HEK293 (cell line): ENCODE data around the gene CAMK2G.

Source experiments
- CTCF ChIA-PET: fragments of 350-600 bp; formaldehyde crosslinking; extraction: SDS; loops from one replicate; lab custom pipeline; 2021; ENCODE audit warnings: antibody characterized with exemption; lab: Yijun Ruan, JAX
- POLR2A ChIA-PET: fragments of 300-600 bp; formaldehyde crosslinking; extraction: SDS; loops from one replicate; lab custom pipeline; 2020; ENCODE audit warnings: antibody characterized with exemption, inconsistent platforms; lab: Yijun Ruan, JAX
- H3K27ac ChIP-seq: fragments of 200-500 bp; sonication (Bioruptor generic); 2 replicates; pipeline ENCODE4 v1.5.1; 2014; ENCODE audit warnings: low read depth, low read length, control low read depth, inconsistent platforms; ENCODE audit errors: extremely low read depth
- H3K36me3 ChIP-seq, 2 experiments: fragments of 200-500 bp in 1 of 2; sonication (Bioruptor generic) in 1 of 2; 1 replicate in 1 of 2; 2 replicates in 1 of 2; pipeline ENCODE4 v1.5.1; 2014 to 2017; ENCODE audit warnings: inconsistent platforms in 2 of 2, low read length in 2 of 2; ENCODE audit not compliant: control insufficient read depth in 2 of 2, insufficient read depth in 1 of 2
- H3K4me1 ChIP-seq: fragments of 200-500 bp; sonication (Bioruptor generic); 2 replicates; pipeline ENCODE4 v1.5.1; 2014; ENCODE audit warnings: mild to moderate bottlenecking, low read length, inconsistent platforms; ENCODE audit not compliant: control insufficient read depth, insufficient read depth
- H3K4me3 ChIP-seq: 2 replicates; pipeline ENCODE4 v1.5.1; 2011; ENCODE audit warnings: low read depth, mild to moderate bottlenecking, control low read depth, low read length, moderate library complexity
- H3K9me3 ChIP-seq: fragments of 200-500 bp; sonication (Bioruptor generic); 2 replicates; pipeline ENCODE4 v1.5.1; 2014; ENCODE audit warnings: low read depth, low read length, inconsistent platforms; ENCODE audit not compliant: control insufficient read depth, insufficient read depth
- CTCF ChIP-seq: fragments of 450-650 bp; formaldehyde crosslinking; IDR thresholded peaks from 2 replicates; pipeline ENCODE4 v1.5.1; 2016; ENCODE audit warnings: missing biosample characterization, missing genetic modification characterization
- EGR2 ChIP-seq: fragments of 450-650 bp; formaldehyde crosslinking; IDR thresholded peaks from 2 replicates; pipeline ENCODE4 v1.5.1; 2016; ENCODE audit warnings: low read depth, missing biosample characterization, missing genetic modification characterization
- GLIS1 ChIP-seq: fragments of 450-650 bp; formaldehyde crosslinking; IDR thresholded peaks from 2 replicates; pipeline ENCODE4 v1.5.1; 2016; ENCODE audit warnings: missing biosample characterization, missing genetic modification characterization
- HOXA7 ChIP-seq: sonication (generic); formaldehyde crosslinking; IDR thresholded peaks from 2 replicates; pipeline ENCODE4 v1.8.1; 2022; ENCODE audit warnings: missing genetic modification reagents, borderline replicate concordance
- HOXC10 ChIP-seq: sonication (generic); formaldehyde crosslinking; IDR thresholded peaks from 2 replicates; pipeline ENCODE4 v1.8.1; 2023; ENCODE audit warnings: mild to moderate bottlenecking, missing genetic modification reagents
- IKZF3 ChIP-seq: fragments of 450-650 bp; IDR thresholded peaks from 2 replicates; pipeline ENCODE4 v1.5.0; 2018; ENCODE audit warnings: missing biosample characterization, mild to moderate bottlenecking, missing genetic modification characterization, moderate library complexity
- KLF1 ChIP-seq: fragments of 450-650 bp; formaldehyde crosslinking; IDR thresholded peaks from 2 replicates; pipeline ENCODE4 v1.5.1; 2016; ENCODE audit warnings: missing biosample characterization, missing genetic modification characterization
- KLF16 ChIP-seq: fragments of 450-650 bp; formaldehyde crosslinking; IDR thresholded peaks from 2 replicates; pipeline ENCODE4 v1.5.1; 2017; ENCODE audit warnings: missing biosample characterization, missing genetic modification characterization
- OSR2 ChIP-seq: fragments of 450-650 bp; formaldehyde crosslinking; IDR thresholded peaks from 2 replicates; pipeline ENCODE4 v1.5.1; 2016; ENCODE audit warnings: missing biosample characterization, missing genetic modification characterization
- OVOL3 ChIP-seq: fragments of 450-650 bp; formaldehyde crosslinking; IDR thresholded peaks from 2 replicates; pipeline ENCODE4 v1.5.1; 2016; ENCODE audit warnings: missing biosample characterization, missing genetic modification characterization
- ZBTB17 ChIP-seq: fragments of 450-650 bp; formaldehyde crosslinking; IDR thresholded peaks from 2 replicates; pipeline ENCODE4 v1.5.1; 2016; ENCODE audit warnings: missing biosample characterization, missing genetic modification characterization
- ZBTB21 ChIP-seq: fragments of 450-650 bp; formaldehyde crosslinking; IDR thresholded peaks from 2 replicates; pipeline ENCODE4 v1.5.1; 2017; ENCODE audit warnings: missing biosample characterization, missing genetic modification characterization
- ZIC2 ChIP-seq: fragments of 450-650 bp; formaldehyde crosslinking; IDR thresholded peaks from 2 replicates; pipeline ENCODE4 v1.5.1; 2016; ENCODE audit warnings: missing biosample characterization, missing genetic modification characterization
- ZNF114 ChIP-seq: fragments of 450-650 bp; formaldehyde crosslinking; IDR thresholded peaks from 2 replicates; pipeline ENCODE4 v1.5.0; 2017; ENCODE audit warnings: missing biosample characterization, missing genetic modification characterization
- ZNF157 ChIP-seq: fragments of 450-650 bp; formaldehyde crosslinking; IDR thresholded peaks from 2 replicates; pipeline ENCODE4 v1.5.1; 2016; ENCODE audit warnings: missing biosample characterization, missing genetic modification characterization
- ZNF221 ChIP-seq: fragments of 450-650 bp; formaldehyde crosslinking; IDR thresholded peaks from 2 replicates; pipeline ENCODE4 v1.5.1; 2017; ENCODE audit warnings: missing biosample characterization, missing genetic modification characterization, borderline replicate concordance
- ZNF223 ChIP-seq: fragments of 450-650 bp; formaldehyde crosslinking; IDR thresholded peaks from 2 replicates; pipeline ENCODE4 v1.5.1; 2016; ENCODE audit warnings: missing biosample characterization, missing genetic modification characterization
- ZNF239 ChIP-seq: fragments of 450-650 bp; formaldehyde crosslinking; IDR thresholded peaks from 2 replicates; pipeline ENCODE4 v1.5.1; 2016; ENCODE audit warnings: missing biosample characterization, missing genetic modification characterization
- ZNF302 ChIP-seq: fragments of 450-650 bp; formaldehyde crosslinking; IDR thresholded peaks from 2 replicates; pipeline ENCODE4 v1.5.1; 2016; ENCODE audit warnings: missing biosample characterization, missing genetic modification characterization, low read depth
- ZNF514 ChIP-seq: fragments of 450-650 bp; formaldehyde crosslinking; IDR thresholded peaks from 2 replicates; pipeline ENCODE4 v1.5.1; 2016; ENCODE audit warnings: missing biosample characterization, missing genetic modification characterization
- ZNF571 ChIP-seq: fragments of 450-650 bp; formaldehyde crosslinking; IDR thresholded peaks from 2 replicates; pipeline ENCODE4 v1.5.0; 2017; ENCODE audit warnings: missing biosample characterization, missing genetic modification characterization
- ZNF585B ChIP-seq: fragments of 450-650 bp; formaldehyde crosslinking; IDR thresholded peaks from 2 replicates; pipeline ENCODE4 v1.5.1; 2016; ENCODE audit warnings: missing biosample characterization, missing genetic modification characterization
- ZNF600 ChIP-seq: fragments of 450-650 bp; formaldehyde crosslinking; IDR thresholded peaks from 2 replicates; pipeline ENCODE4 v1.5.1; 2016; ENCODE audit warnings: missing biosample characterization, missing genetic modification characterization
- ZNF623 ChIP-seq: fragments of 450-650 bp; formaldehyde crosslinking; IDR thresholded peaks from 2 replicates; pipeline ENCODE4 v1.5.1; 2016; ENCODE audit warnings: missing biosample characterization, missing genetic modification characterization
- ZSCAN16 ChIP-seq: fragments of 450-650 bp; formaldehyde crosslinking; IDR thresholded peaks from 2 replicates; pipeline ENCODE4 v1.5.1; 2016; ENCODE audit warnings: missing biosample characterization, missing genetic modification characterization
- TF ChIP-seq, protein P1 (sequence below): fragments of 450-650 bp; formaldehyde crosslinking; IDR thresholded peaks from 2 replicates; pipeline ENCODE4 v1.5.1; 2016; ENCODE audit warnings: missing biosample characterization, missing genetic modification characterization

The CAMK2G gene

GRCh38 chr10:73872190-73872710 lies 2.1 kb downstream of the CAMK2G start:
- ChIA-PET CTCF (interaction anchor here (0.7 to 1.1 kb wide), 5 partner anchors 9 to 68 kb away, joined by 3 to 5 read pairs (median 4); no protein-coding TSS in a partner anchor), POLR2A (interaction anchor here (0.6 kb wide), 1 partner anchor 90 kb away, joined by 3 read pairs; no protein-coding TSS in a partner anchor)
- H3K27ac ChIP-seq: no peak overlapping the region
- H3K9me3 ChIP-seq: no peaks in the 10 kb centered on the region
- peaks cover 8% of the 10 kb centered on the region for H3K4me1 ChIP-seq
- TF ChIP-seq ZNF600 (tag by site-specific recombination) (0 out of 2 replicates have a peak, but pooled peaks have one; percentile 34), HOXA7 (CRISPR knock-in tag) (no peak), ZBTB21 (tag by site-specific recombination) (0 out of 2 replicates have a peak, but pooled peaks have one; percentile 22), OSR2 (peak; percentile 59), GLIS1 (peak; percentile 20; the same call in 1 of the 2 replicates), EGR2 (tag by site-specific recombination) (no peak), KLF16 (tag by site-specific recombination) (no peak), ZNF514 (tag by site-specific recombination) (no peak), ZNF223 (tag by site-specific recombination) (no peak), CTCF (peak; percentile 85), ZNF114 (tag by site-specific recombination) (no peak), ZBTB17 (no peak), ZNF585B (no peak), OVOL3 (tag by site-specific recombination) (no peak), KLF1 (tag by site-specific recombination) (no peak), IKZF3 (tag by site-specific recombination) (peak; percentile 44), ZNF571 (no peak), HOXC10 (CRISPR knock-in tag) (no peak)
- TF ChIP-seq, protein P1, sequence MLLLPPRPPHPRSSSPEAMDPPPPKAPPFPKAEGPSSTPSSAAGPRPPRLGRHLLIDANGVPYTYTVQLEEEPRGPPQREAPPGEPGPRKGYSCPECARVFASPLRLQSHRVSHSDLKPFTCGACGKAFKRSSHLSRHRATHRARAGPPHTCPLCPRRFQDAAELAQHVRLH (tag by site-specific recombination): no peak
- H3K4me3 ChIP-seq: no peak overlapping the region
- H3K36me3 ChIP-seq: peaks cover 0 to 45% of the 10 kb centered on the region in 2 experiments; a peak in 1 of 3 replicates

- TF ChIP-seq ZNF239 (tag by site-specific recombination): no peak
- peak; percentile 71 for TF ChIP-seq ZIC2 (tag by site-specific recombination)
- TF ChIP-seq ZNF623: no peak
- TF ChIP-seq ZNF302: no peak
- TF ChIP-seq, protein P1 (tag by site-specific recombination): no peak
- TF ChIP-seq EGR2 (tag by site-specific recombination): peak; percentile 25; the same call in 1 of the 2 replicates
- TF ChIP-seq ZSCAN16 (tag by site-specific recombination): no peak
- TF ChIP-seq KLF16 (tag by site-specific recombination): no peak
- peak; percentile 62 for TF ChIP-seq ZNF157 (tag by site-specific recombination)
- TF ChIP-seq ZNF221 (tag by site-specific recombination): no peak
- Histone ChIP-seq H3K36me3 (peaks cover 0 to 52% of the 10 kb centered on the region in 2 experiments; a peak in 1 of 3 replicates), H3K9me3 (no peaks in the 10 kb centered on the region), H3K4me1 (peaks cover 8% of the 10 kb centered on the region), H3K4me3 (no peak overlapping the region), H3K27ac (no peak overlapping the region)
- POLR2A ChIA-PET: interaction anchor here (0.6 kb wide), 1 partner anchor 89 kb away, joined by 3 read pairs; no protein-coding TSS in a partner anchor
- CTCF ChIA-PET: interaction anchor here (0.7 to 1.1 kb wide), 4 partner anchors 15 to 69 kb away, joined by 3 to 4 read pairs (median 4); no protein-coding TSS in a partner anchor
Measured at GRCh38 chr10:73871295-73872189, 2.8 kb downstream of the CAMK2G start.
